HepG2 (cell line): ENCODE data around the gene BABAM2. TPM values are rescaled to one million over a fixed set of nuclear protein-coding genes. Genes with fewer than 3 reads are reported as not detected.
A peak's percentile ranks its signal among the peaks of the same experiment; 100 is the strongest.

ENCODE experiments used
- ARNT ChIP-seq: fragments of 450-650 bp; IDR thresholded peaks from 2 replicates; pipeline ENCODE4 v1.6.1; 2017
- HNRNPUL1 ChIP-seq: fragments of 200-400 bp; formaldehyde crosslinking; IDR thresholded peaks from 2 replicates; pipeline ENCODE4 v1.6.1; 2017; ENCODE audit warnings: low read depth, mild to moderate bottlenecking, low read length, moderate library complexity
- KAT2B ChIP-seq: fragments of 150-350 bp; IDR thresholded peaks from 2 replicates; pipeline ENCODE4 v1.6.1; 2014; ENCODE audit warnings: low read depth, low read length, borderline replicate concordance
- MXI1 ChIP-seq: IDR thresholded peaks from 3 replicates; pipeline ENCODE4 v1.6.1; 2012; ENCODE audit warnings: low read depth, low read length, inconsistent platforms, borderline replicate concordance
- PHF5A ChIP-seq: IDR thresholded peaks from one replicate; pipeline ENCODE4 v1.6.1; 2018; ENCODE audit warnings: low read depth, missing genetic modification reagents; ENCODE audit not compliant: unreplicated experiment
- REXO4 ChIP-seq: sonication (generic); formaldehyde crosslinking; IDR thresholded peaks from 2 replicates; pipeline ENCODE4 v1.8.0; 2022; ENCODE audit warnings: missing genetic modification reagents, mild to moderate bottlenecking, borderline replicate concordance
- TBP ChIP-seq: sonication (generic); formaldehyde crosslinking; IDR thresholded peaks from 2 replicates; pipeline ENCODE4 v1.5.0; 2020; ENCODE audit warnings: missing genetic modification reagents
- ZNF549 ChIP-seq: sonication (generic); formaldehyde crosslinking; IDR thresholded peaks from 2 replicates; pipeline ENCODE4 v1.5.0; 2020; ENCODE audit warnings: missing genetic modification reagents
- polyA plus RNA-seq, 8 experiments: library from polyadenylated mRNA; depleted of rRNA in 3 of 8; stranded (reverse) in 7 of 8; unstranded in 1 of 8; fragments of >200 nt; fragmentation: Illumina TruSeq in 4 of 8; extraction: Trizol in 4 of 8; gene quantifications; 2 replicates each; pipeline versions ENCODE4 v1.2.1 to v1.2.3, GENCODE V29; 2011 to 2016; ENCODE audit warnings: low read depth in 4 of 8, missing spikeins in 1 of 8, mixed read lengths in 1 of 8; ENCODE audit not compliant: insufficient read depth in 1 of 8
- total RNA-seq, 5 experiments: library from RNA; depleted of rRNA; stranded (reverse); fragments of >200 nt; fragmentation: Illumina TruSeq; extraction: Trizol; gene quantifications; 2 replicates each; pipeline ENCODE4 v1.2.3, GENCODE V29; 2016; ENCODE audit warnings: low read depth in 1 of 5
- TF ChIP-seq, protein P1 (sequence below): sonication (generic); formaldehyde crosslinking; IDR thresholded peaks from 2 replicates; pipeline ENCODE4 v1.4.0; 2020; ENCODE audit warnings: missing genetic modification reagents, borderline replicate concordance
- TF ChIP-seq, protein P2 (sequence below): sonication (generic); formaldehyde crosslinking; IDR thresholded peaks from 2 replicates; pipeline ENCODE4 v1.4.0; 2020; ENCODE audit warnings: missing genetic modification reagents
- TF ChIP-seq, protein P3 (sequence below): sonication (generic); formaldehyde crosslinking; IDR thresholded peaks from 2 replicates; pipeline ENCODE4 v1.4.0; 2020; ENCODE audit warnings: mild to moderate bottlenecking, missing genetic modification reagents
- TF ChIP-seq, protein P4 (sequence below): sonication (generic); formaldehyde crosslinking; IDR thresholded peaks from 2 replicates; pipeline ENCODE4 v1.8.1; 2023; ENCODE audit warnings: missing genetic modification reagents, inconsistent platforms, borderline replicate concordance

The BABAM2 gene
- total and polyA plus RNA-seq, 2 of the 13 experiments (the other 11 are each of a cell fraction or from before 2014, with no cell fraction given), result 24.9 to 28.0 TPM

DNA sequence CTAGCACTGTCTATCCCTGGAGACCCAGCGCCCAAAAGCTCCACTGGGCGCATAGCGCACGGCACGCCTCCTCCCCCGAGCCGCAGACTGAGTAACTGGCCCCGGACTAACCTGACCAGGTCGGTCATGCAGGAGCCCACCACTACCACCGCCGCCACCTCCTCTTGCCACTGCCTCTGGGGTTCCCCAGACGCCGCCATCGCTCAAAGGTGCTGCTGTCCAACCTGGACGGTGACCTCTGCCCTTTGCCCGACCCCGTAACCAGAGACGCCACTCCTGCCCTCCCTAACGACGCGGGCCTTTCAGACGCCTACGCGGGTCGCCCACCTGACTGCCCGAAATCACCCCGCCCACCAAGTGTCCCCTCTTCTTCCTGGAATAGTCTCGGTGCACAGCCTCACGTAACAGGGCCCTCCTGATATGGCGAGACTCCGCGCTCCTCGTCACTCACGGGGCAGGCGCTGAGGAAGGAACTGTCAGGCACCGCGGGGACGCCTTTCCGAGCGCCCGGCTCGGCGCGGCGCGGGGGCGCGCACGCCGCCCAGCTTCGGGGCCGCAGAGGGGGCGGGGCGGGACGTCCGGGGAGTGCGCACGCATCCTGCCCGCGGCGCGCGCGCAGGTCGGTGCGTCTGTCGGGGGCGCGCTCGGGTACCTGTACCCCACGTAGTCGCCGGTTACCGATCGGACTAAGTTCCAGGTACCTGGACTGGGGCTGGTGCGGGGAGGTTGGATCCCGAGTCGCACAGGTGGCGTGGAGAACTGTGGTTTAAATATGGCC is at the start of gene BABAM2, which contains the start of gene RBKS (continued):
- TF ChIP-seq, protein P1, sequence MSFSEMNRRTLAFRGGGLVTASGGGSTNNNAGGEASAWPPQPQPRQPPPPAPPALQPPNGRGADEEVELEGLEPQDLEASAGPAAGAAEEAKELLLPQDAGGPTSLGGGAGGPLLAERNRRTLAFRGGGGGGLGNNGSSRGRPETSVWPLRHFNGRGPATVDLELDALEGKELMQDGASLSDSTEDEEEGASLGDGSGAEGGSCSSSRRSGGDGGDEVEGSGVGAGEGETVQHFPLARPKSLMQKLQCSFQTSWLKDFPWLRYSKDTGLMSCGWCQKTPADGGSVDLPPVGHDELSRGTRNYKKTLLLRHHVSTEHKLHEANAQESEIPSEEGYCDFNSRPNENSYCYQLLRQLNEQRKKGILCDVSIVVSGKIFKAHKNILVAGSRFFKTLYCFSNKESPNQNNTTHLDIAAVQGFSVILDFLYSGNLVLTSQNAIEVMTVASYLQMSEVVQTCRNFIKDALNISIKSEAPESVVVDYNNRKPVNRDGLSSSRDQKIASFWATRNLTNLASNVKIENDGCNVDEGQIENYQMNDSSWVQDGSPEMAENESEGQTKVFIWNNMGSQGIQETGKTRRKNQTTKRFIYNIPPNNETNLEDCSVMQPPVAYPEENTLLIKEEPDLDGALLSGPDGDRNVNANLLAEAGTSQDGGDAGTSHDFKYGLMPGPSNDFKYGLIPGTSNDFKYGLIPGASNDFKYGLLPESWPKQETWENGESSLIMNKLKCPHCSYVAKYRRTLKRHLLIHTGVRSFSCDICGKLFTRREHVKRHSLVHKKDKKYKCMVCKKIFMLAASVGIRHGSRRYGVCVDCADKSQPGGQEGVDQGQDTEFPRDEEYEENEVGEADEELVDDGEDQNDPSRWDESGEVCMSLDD, result peak; percentile 81; the same call in 1 of the 2 replicates
- TF ChIP-seq MXI1 (peak; percentile 88; the same call in 2 of the 3 replicates), PHF5A (CRISPR knock-in tag) (no peak), ARNT (no peak), ZNF549 (CRISPR knock-in tag) (no peak), KAT2B (no peak), TBP (CRISPR knock-in tag) (0 out of 2 replicates have a peak, but pooled peaks have one; percentile 27), HNRNPUL1 (no peak), REXO4 (no peak)
- TF ChIP-seq, protein P2, sequence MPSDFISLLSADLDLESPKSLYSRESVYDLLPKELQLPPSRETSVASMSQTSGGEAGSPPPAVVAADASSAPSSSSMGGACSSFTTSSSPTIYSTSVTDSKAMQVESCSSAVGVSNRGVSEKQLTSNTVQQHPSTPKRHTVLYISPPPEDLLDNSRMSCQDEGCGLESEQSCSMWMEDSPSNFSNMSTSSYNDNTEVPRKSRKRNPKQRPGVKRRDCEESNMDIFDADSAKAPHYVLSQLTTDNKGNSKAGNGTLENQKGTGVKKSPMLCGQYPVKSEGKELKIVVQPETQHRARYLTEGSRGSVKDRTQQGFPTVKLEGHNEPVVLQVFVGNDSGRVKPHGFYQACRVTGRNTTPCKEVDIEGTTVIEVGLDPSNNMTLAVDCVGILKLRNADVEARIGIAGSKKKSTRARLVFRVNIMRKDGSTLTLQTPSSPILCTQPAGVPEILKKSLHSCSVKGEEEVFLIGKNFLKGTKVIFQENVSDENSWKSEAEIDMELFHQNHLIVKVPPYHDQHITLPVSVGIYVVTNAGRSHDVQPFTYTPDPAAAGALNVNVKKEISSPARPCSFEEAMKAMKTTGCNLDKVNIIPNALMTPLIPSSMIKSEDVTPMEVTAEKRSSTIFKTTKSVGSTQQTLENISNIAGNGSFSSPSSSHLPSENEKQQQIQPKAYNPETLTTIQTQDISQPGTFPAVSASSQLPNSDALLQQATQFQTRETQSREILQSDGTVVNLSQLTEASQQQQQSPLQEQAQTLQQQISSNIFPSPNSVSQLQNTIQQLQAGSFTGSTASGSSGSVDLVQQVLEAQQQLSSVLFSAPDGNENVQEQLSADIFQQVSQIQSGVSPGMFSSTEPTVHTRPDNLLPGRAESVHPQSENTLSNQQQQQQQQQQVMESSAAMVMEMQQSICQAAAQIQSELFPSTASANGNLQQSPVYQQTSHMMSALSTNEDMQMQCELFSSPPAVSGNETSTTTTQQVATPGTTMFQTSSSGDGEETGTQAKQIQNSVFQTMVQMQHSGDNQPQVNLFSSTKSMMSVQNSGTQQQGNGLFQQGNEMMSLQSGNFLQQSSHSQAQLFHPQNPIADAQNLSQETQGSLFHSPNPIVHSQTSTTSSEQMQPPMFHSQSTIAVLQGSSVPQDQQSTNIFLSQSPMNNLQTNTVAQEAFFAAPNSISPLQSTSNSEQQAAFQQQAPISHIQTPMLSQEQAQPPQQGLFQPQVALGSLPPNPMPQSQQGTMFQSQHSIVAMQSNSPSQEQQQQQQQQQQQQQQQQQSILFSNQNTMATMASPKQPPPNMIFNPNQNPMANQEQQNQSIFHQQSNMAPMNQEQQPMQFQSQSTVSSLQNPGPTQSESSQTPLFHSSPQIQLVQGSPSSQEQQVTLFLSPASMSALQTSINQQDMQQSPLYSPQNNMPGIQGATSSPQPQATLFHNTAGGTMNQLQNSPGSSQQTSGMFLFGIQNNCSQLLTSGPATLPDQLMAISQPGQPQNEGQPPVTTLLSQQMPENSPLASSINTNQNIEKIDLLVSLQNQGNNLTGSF (CRISPR knock-in tag), result peak; percentile 79; the same call in 1 of the 2 replicates
- TF ChIP-seq, protein P3, sequence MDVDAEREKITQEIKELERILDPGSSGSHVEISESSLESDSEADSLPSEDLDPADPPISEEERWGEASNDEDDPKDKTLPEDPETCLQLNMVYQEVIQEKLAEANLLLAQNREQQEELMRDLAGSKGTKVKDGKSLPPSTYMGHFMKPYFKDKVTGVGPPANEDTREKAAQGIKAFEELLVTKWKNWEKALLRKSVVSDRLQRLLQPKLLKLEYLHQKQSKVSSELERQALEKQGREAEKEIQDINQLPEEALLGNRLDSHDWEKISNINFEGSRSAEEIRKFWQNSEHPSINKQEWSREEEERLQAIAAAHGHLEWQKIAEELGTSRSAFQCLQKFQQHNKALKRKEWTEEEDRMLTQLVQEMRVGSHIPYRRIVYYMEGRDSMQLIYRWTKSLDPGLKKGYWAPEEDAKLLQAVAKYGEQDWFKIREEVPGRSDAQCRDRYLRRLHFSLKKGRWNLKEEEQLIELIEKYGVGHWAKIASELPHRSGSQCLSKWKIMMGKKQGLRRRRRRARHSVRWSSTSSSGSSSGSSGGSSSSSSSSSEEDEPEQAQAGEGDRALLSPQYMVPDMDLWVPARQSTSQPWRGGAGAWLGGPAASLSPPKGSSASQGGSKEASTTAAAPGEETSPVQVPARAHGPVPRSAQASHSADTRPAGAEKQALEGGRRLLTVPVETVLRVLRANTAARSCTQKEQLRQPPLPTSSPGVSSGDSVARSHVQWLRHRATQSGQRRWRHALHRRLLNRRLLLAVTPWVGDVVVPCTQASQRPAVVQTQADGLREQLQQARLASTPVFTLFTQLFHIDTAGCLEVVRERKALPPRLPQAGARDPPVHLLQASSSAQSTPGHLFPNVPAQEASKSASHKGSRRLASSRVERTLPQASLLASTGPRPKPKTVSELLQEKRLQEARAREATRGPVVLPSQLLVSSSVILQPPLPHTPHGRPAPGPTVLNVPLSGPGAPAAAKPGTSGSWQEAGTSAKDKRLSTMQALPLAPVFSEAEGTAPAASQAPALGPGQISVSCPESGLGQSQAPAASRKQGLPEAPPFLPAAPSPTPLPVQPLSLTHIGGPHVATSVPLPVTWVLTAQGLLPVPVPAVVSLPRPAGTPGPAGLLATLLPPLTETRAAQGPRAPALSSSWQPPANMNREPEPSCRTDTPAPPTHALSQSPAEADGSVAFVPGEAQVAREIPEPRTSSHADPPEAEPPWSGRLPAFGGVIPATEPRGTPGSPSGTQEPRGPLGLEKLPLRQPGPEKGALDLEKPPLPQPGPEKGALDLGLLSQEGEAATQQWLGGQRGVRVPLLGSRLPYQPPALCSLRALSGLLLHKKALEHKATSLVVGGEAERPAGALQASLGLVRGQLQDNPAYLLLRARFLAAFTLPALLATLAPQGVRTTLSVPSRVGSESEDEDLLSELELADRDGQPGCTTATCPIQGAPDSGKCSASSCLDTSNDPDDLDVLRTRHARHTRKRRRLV (CRISPR knock-in tag), result no peak
- TF ChIP-seq, protein P4, sequence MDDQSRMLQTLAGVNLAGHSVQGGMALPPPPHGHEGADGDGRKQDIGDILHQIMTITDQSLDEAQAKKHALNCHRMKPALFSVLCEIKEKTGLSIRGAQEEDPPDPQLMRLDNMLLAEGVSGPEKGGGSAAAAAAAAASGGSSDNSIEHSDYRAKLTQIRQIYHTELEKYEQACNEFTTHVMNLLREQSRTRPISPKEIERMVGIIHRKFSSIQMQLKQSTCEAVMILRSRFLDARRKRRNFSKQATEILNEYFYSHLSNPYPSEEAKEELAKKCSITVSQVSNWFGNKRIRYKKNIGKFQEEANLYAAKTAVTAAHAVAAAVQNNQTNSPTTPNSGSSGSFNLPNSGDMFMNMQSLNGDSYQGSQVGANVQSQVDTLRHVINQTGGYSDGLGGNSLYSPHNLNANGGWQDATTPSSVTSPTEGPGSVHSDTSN, result no peak
